Measurements from ENCODE around the gene CFAP299.

DNA sequence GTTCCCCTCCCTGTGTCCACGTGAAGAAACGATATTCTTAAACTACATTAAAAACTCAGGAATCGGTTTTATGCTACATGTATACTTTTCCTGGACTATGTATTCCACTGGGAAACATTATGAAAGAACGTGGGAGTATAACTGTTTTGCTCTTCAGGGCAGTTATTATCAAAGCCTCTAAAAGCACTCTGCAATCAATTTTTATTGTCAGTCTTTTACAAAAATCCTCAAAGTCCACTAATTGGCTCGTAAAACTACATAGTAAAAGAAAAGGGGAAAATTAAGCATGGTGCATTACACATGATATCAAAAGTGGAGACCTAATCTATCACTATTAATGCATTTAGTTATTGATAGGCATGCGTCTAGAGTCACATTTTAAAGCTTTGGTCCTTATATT, 11.4 kb upstream of the CFAP299 start:
- no peak for TF ChIP-seq CTCF (IDR thresholded peaks at IDR 0.05)
- TF ChIP-seq EP300 (IDR thresholded peaks at IDR 0.05): no peak
- no peak for TF ChIP-seq POLR2A (IDR thresholded peaks at IDR 0.05; ENCODE audit: low read depth)

Measured in esophagus muscularis mucosa (tissue), 4 donors.